ENCODE measurements around the gene CADM3.

The CADM3 gene

GRCh38 chr1:159161001-159161718, 10.3 kb upstream of the CADM3 start:
- Histone ChIP-seq H3K9ac (ENCODE audit: low read depth, low read length) (no peak overlapping the region), H3K4me3 (ENCODE audit: low read depth, low read length) (no peak overlapping the region), H3K36me3 (ENCODE audit: control insufficient read depth, insufficient read depth, low read length) (no peaks in the 10 kb centered on the region), H3K9me3 (ENCODE audit: control insufficient read depth, insufficient read depth, low read length) (no peaks in the 10 kb centered on the region), H3K27me3 (ENCODE audit: control insufficient read depth, insufficient read depth, low read length) (no peaks in the 10 kb centered on the region), H3K4me1 (ENCODE audit: control insufficient read depth, insufficient read depth, low read length) (peaks cover 3% of the 10 kb centered on the region)

DNA sequence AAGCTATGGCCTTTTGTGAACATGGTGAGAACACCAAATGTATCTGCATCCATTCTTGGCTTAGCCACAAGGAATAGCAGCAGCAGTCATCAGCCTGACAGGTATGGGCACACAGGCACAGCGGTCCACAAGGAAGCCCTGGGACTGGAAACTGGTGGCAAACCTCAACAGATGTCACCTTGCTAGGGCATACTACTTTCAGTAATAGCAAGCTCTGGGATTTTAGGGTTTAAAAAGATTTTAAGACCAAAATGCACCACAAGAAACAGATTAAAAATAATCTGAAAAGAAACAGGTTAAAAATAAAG, 9.7 kb upstream of the CADM3 start:
- Histone ChIP-seq H3K27me3 (ENCODE audit: control insufficient read depth, insufficient read depth, low read length) (no peaks in the 10 kb centered on the region), H3K9me3 (ENCODE audit: control insufficient read depth, insufficient read depth, low read length) (no peaks in the 10 kb centered on the region), H3K4me3 (ENCODE audit: low read depth, low read length) (no peak overlapping the region)

GRCh38 chr1:159162516-159163265, 8.7 kb upstream of the CADM3 start:
- no peaks in the 10 kb centered on the region for H3K36me3 ChIP-seq (ENCODE audit: control insufficient read depth, insufficient read depth, low read length)

More for the DNA sequence above, 9.7 kb upstream of the CADM3 start:
- Histone ChIP-seq H3K9ac (ENCODE audit: low read depth, low read length) (no peak overlapping the region), H3K4me1 (ENCODE audit: control insufficient read depth, insufficient read depth, low read length) (peaks cover 3% of the 10 kb centered on the region), H3K36me3 (ENCODE audit: control insufficient read depth, insufficient read depth, low read length) (no peaks in the 10 kb centered on the region)

DNA sequence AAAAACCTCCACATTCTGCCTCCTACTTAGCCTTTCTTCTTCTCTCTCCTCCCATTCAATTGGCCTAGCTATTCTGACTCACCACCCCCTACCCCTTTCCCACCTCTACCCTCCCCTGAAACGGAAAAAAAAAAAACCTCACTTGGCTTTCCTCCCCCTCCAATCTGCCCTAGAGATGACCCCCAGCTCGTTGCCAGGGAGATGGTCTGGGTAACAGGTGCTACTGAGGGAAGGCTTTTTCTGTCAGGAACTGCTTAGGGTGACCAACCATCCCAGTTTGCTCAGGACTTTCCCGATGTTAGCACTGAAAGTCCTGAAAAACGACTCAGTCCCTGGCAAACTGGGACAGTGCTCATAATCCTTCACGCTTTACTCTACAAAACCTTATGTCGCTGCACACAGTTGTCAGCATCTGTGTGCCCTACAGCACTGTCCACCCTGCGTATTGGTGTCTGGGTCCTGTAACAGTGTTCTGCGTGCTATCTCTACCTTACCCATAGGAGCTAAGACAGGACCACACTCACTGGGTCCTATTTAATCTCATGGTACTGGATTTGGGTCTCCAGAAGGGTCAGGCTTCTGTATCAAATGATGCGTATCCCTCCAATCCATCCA, 7.7 kb upstream of the CADM3 start:
- no peak overlapping the region for H3K4me3 ChIP-seq (ENCODE audit: low read depth, low read length)
- H3K27me3 ChIP-seq (ENCODE audit: control insufficient read depth, insufficient read depth, low read length) = peaks cover 3% of the 10 kb centered on the region
- no peak overlapping the region for H3K9ac ChIP-seq (ENCODE audit: low read depth, low read length)
- no peaks in the 10 kb centered on the region for H3K9me3 ChIP-seq (ENCODE audit: control insufficient read depth, insufficient read depth, low read length)
- peaks cover 3% of the 10 kb centered on the region for H3K4me1 ChIP-seq (ENCODE audit: control insufficient read depth, insufficient read depth, low read length)
- no peaks in the 10 kb centered on the region for H3K36me3 ChIP-seq (ENCODE audit: control insufficient read depth, insufficient read depth, low read length)

More at GRCh38 chr1:159162516-159163265, 8.7 kb upstream of the CADM3 start:
- H3K27me3 ChIP-seq (ENCODE audit: control insufficient read depth, insufficient read depth, low read length) = no peaks in the 10 kb centered on the region
- no peaks in the 10 kb centered on the region for H3K9me3 ChIP-seq (ENCODE audit: control insufficient read depth, insufficient read depth, low read length)
- H3K4me1 ChIP-seq (ENCODE audit: control insufficient read depth, insufficient read depth, low read length) = peaks cover 3% of the 10 kb centered on the region
- no peak overlapping the region for H3K9ac ChIP-seq (ENCODE audit: low read depth, low read length)
- H3K4me3 ChIP-seq (ENCODE audit: low read depth, low read length) = no peak overlapping the region

DNA sequence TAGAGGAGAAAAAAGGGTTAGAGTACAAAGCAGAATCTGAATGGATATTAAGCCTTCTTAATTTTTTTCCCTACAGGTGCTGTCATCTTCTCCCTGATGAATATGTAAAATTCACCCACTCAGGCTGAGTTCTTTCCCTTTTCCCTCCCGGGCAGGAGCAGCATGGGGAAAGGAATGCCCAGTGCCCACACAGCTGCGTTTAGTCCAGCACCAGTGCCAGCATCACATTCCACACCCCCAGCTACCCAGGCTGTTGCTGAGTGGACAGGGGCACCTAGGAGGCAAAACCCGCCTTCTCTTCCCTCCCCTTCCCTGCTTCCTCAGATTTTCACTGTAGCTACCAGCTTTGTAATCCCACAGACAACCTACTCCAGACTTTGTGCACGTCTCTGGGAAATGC, 3.4 kb upstream of the CADM3 start:
- Histone ChIP-seq H3K27me3 (ENCODE audit: control insufficient read depth, insufficient read depth, low read length) (peaks cover 27% of the 10 kb centered on the region), H3K4me3 (ENCODE audit: low read depth, low read length) (no peak overlapping the region)

GRCh38 chr1:159170639-159171038, 776 bp upstream of the CADM3 start:
- H3K9ac ChIP-seq (ENCODE audit: low read depth, low read length) = no peak overlapping the region
- H3K27me3 ChIP-seq (ENCODE audit: control insufficient read depth, insufficient read depth, low read length) = peaks cover 27% of the 10 kb centered on the region
- peaks cover 3% of the 10 kb centered on the region for H3K4me1 ChIP-seq (ENCODE audit: control insufficient read depth, insufficient read depth, low read length)
- peak overlapping the region; percentile 73 for H3K4me3 ChIP-seq (ENCODE audit: low read depth, low read length)
- no peaks in the 10 kb centered on the region for H3K36me3 ChIP-seq (ENCODE audit: control insufficient read depth, insufficient read depth, low read length)
- H3K9me3 ChIP-seq (ENCODE audit: control insufficient read depth, insufficient read depth, low read length) = no peaks in the 10 kb centered on the region

More for the DNA sequence above, 3.4 kb upstream of the CADM3 start:
- no peaks in the 10 kb centered on the region for H3K36me3 ChIP-seq (ENCODE audit: control insufficient read depth, insufficient read depth, low read length)
- H3K4me1 ChIP-seq (ENCODE audit: control insufficient read depth, insufficient read depth, low read length) = peaks cover 3% of the 10 kb centered on the region
- H3K9ac ChIP-seq (ENCODE audit: low read depth, low read length) = no peak overlapping the region
- no peaks in the 10 kb centered on the region for H3K9me3 ChIP-seq (ENCODE audit: control insufficient read depth, insufficient read depth, low read length)

DNA sequence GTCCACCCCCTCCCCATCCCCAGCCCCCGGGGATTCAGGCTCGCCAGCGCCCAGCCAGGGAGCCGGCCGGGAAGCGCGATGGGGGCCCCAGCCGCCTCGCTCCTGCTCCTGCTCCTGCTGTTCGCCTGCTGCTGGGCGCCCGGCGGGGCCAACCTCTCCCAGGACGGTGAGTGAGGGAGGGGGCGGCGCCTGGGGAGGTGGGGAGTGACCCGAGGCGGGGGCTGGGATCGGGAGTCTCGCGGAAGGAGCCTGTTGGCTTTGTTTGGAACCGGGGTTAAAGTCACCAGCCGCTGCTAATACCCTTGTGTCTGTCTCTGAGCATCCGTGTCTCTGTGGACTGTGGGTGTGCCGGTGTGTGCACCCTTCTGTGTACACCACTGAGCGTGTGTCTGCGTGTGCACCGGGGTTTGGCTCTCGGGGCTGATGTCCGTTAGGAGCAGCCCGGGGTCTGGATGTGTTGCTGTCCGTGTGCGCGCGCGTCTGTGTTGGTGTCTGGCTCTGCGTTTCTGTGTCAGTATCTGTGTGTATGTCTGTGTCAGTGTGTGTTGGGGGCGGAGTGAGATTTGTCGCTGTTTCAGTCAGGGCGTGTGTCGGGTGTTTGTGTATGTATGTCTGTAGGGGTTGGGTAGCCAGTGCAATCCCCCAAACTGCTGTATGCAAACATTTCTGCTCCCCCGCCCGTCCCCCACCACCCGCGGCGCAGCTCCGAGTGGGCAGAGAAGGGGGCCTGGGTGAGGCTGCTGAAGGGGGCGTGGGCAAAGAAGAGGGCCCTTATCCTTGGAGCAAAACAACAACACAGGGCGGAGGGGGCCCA, 480 bp downstream of the CADM3 start:
- no peaks in the 10 kb centered on the region for H3K9me3 ChIP-seq (ENCODE audit: control insufficient read depth, insufficient read depth, low read length)
- H3K4me1 ChIP-seq (ENCODE audit: control insufficient read depth, insufficient read depth, low read length) = peaks cover 3% of the 10 kb centered on the region
- H3K36me3 ChIP-seq (ENCODE audit: control insufficient read depth, insufficient read depth, low read length) = no peaks in the 10 kb centered on the region
- no peak overlapping the region for H3K9ac ChIP-seq (ENCODE audit: low read depth, low read length)
- H3K27me3 ChIP-seq (ENCODE audit: control insufficient read depth, insufficient read depth, low read length) = peaks cover 27% of the 10 kb centered on the region
- peak overlapping the region; percentile 73 for H3K4me3 ChIP-seq (ENCODE audit: low read depth, low read length)

DNA sequence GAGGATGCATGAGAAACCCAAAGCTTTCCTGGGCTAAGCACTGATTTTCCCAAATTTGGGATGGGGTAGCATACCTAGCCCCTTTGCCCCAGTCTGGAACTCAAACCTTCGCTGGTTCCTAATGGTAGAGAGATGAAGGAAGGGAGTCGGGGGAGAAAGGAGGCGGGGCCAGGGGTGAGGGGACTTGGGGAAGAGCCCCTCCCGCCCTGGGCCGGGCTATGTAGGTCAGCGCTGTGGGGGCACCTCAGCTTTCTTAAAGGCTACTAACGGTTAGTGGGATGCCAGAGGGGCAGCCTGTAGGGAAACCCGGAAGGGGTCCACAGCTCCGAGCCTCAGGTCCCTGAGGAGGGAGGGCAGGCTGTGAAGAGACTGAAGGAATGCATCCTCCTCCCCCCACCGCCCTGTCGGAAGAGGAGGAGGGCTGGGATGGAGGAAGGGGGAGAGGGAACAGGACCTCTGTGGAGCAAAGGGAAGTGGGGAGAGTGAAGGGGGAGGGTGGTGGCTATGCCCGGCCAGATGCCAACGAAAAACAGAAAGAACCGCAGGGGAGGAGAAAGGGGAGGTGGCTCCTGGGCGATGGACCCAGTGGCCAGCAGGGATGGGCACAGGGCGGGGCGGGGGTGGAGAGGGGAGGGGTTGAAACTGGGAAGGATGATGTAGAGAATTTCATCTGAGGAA, 1.3 kb downstream of the CADM3 start:
- no peak overlapping the region for H3K9ac ChIP-seq (ENCODE audit: low read depth, low read length)
- H3K4me3 ChIP-seq (ENCODE audit: low read depth, low read length) = peak overlapping the region; percentile 73
- H3K9me3 ChIP-seq (ENCODE audit: control insufficient read depth, insufficient read depth, low read length) = no peaks in the 10 kb centered on the region
- peaks cover 3% of the 10 kb centered on the region for H3K4me1 ChIP-seq (ENCODE audit: control insufficient read depth, insufficient read depth, low read length)
- H3K36me3 ChIP-seq (ENCODE audit: control insufficient read depth, insufficient read depth, low read length) = no peaks in the 10 kb centered on the region
- peaks cover 27% of the 10 kb centered on the region for H3K27me3 ChIP-seq (ENCODE audit: control insufficient read depth, insufficient read depth, low read length)

DNA sequence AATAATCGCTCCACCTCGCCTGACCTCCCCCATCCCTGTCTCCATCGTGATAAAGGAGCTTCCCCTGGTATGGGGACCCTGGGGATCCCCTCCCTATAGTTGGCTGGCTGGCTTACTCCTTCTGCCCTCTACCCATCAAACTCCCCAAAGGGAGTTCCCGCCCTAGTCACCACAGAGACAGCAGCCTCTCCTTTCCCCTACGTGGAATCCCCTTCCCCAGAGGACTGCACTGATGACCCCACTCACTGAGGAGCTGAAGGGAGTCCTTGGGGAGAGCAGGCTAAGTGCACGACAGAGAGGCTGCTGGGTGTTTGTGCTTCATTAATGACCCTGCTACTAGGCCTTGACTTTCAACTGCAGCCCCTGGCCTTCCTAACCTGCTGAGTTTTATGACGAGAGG, 1.9 kb downstream of the CADM3 start:
- Histone ChIP-seq H3K4me3 (ENCODE audit: low read depth, low read length) (peak overlapping the region; percentile 73), H3K9ac (ENCODE audit: low read depth, low read length) (no peak overlapping the region), H3K27me3 (ENCODE audit: control insufficient read depth, insufficient read depth, low read length) (peaks cover 27% of the 10 kb centered on the region), H3K4me1 (ENCODE audit: control insufficient read depth, insufficient read depth, low read length) (peaks cover 3% of the 10 kb centered on the region), H3K36me3 (ENCODE audit: control insufficient read depth, insufficient read depth, low read length) (no peaks in the 10 kb centered on the region), H3K9me3 (ENCODE audit: control insufficient read depth, insufficient read depth, low read length) (no peaks in the 10 kb centered on the region)

- H3K4me1 ChIP-seq (ENCODE audit: control insufficient read depth, insufficient read depth, low read length) = peaks cover 3% of the 10 kb centered on the region
- H3K36me3 ChIP-seq (ENCODE audit: control insufficient read depth, insufficient read depth, low read length) = no peaks in the 10 kb centered on the region
- H3K27me3 ChIP-seq (ENCODE audit: control insufficient read depth, insufficient read depth, low read length) = peaks cover 5% of the 10 kb centered on the region
- no peaks in the 10 kb centered on the region for H3K9me3 ChIP-seq (ENCODE audit: control insufficient read depth, insufficient read depth, low read length)
- H3K4me3 ChIP-seq (ENCODE audit: low read depth, low read length) = no peak overlapping the region
- H3K9ac ChIP-seq (ENCODE audit: low read depth, low read length) = no peak overlapping the region
Observed at GRCh38 chr1:159175571-159175970, 4.2 kb downstream of the CADM3 start.

DNA sequence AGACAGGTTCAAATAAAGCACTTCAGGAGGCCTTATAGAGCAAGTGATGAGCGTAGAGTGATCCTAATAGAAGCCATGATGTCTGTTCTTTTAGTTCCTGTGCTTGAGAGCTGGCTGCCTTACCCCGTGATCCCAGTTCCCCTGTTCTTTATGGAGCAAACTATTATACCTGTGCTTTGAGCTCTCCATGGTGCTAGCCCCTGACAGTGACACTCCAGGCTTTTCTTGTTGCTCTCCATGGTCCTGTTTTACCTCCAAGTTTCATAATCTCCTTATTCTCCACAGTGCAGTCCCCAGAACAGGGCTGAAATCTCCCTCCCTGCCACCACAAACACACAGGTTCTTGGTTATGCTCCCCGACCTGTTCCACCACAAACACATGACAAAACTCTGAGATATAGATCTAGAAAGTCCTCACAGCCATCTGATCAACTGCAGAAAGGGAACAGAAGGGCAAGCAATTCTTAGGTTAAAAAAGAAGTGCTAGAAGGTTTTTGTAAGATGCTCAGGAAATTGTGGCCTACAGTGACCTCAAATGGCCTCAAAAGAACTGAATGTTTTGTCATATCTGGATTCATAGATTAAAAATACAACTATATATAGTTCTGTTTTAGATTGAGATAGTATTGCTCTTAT, 6.0 kb downstream of the CADM3 start:
- no peaks in the 10 kb centered on the region for H3K9me3 ChIP-seq (ENCODE audit: control insufficient read depth, insufficient read depth, low read length)
- no peak overlapping the region for H3K9ac ChIP-seq (ENCODE audit: low read depth, low read length)
- peaks cover 3% of the 10 kb centered on the region for H3K4me1 ChIP-seq (ENCODE audit: control insufficient read depth, insufficient read depth, low read length)
- no peaks in the 10 kb centered on the region for H3K36me3 ChIP-seq (ENCODE audit: control insufficient read depth, insufficient read depth, low read length)
- no peak overlapping the region for H3K4me3 ChIP-seq (ENCODE audit: low read depth, low read length)
- H3K27me3 ChIP-seq (ENCODE audit: control insufficient read depth, insufficient read depth, low read length) = no peaks in the 10 kb centered on the region
